ACC112 (cell line): Measurements from ENCODE around the gene RBM19.

Experiments
- H2AFZ ChIP-seq: fragments of 200-600 bp; sonication (generic); one replicate; pipeline ENCODE4 v1.6.0; 2017; ENCODE audit warnings: antibody characterized with exemption, low read length; ENCODE audit not compliant: unreplicated experiment
- H3K27ac ChIP-seq: fragments of 200-600 bp; sonication (generic); 2 replicates; pipeline ENCODE4 v1.5.1; 2014; ENCODE audit warnings: low read depth, mild to moderate bottlenecking, antibody characterized with exemption, low read length, moderate library complexity
- H3K27me3 ChIP-seq: fragments of 200-600 bp; sonication (generic); 2 replicates; pipeline ENCODE4 v1.6.1; 2014; ENCODE audit warnings: mild to moderate bottlenecking, antibody characterized with exemption, low read length, moderate library complexity, mixed read lengths; ENCODE audit not compliant: insufficient read depth
- H3K36me3 ChIP-seq: fragments of 200-600 bp; sonication (generic); 2 replicates; pipeline ENCODE4 v1.6.1; 2016; ENCODE audit warnings: mild to moderate bottlenecking, antibody characterized with exemption, low read length, moderate library complexity, mixed read lengths; ENCODE audit not compliant: insufficient read depth
- H3K4me1 ChIP-seq: fragments of 200-600 bp; sonication (generic); one replicate; pipeline ENCODE4 v1.6.1; 2016; ENCODE audit warnings: low read length, mixed read lengths; ENCODE audit not compliant: insufficient read depth, unreplicated experiment, control insufficient read depth
- H3K4me3 ChIP-seq: fragments of 200-600 bp; sonication (generic); 2 replicates; pipeline ENCODE4 v1.5.1; 2014; ENCODE audit warnings: mild to moderate bottlenecking, low read depth, low read length
- H3K79me2 ChIP-seq: fragments of 200-600 bp; sonication (generic); one replicate; pipeline ENCODE4 v1.6.0; 2016; ENCODE audit warnings: low read length; ENCODE audit not compliant: control insufficient read depth, unreplicated experiment, insufficient read depth

RBM19 gene

GRCh38 chr12:113929312-113929989 lies 36.7 kb downstream of the RBM19 start:
- Histone ChIP-seq H3K27me3 (no peaks in the 10 kb centered on the region), H3K4me1 (peaks cover 20% of the 10 kb centered on the region), H3K4me3 (no peak overlapping the region), H3K27ac (no peak overlapping the region), H3K36me3 (peaks cover 10% of the 10 kb centered on the region; the same call in 1 of the 2 replicates), H2AFZ (no peak overlapping the region), H3K79me2 (no peaks in the 10 kb centered on the region)

DNA sequence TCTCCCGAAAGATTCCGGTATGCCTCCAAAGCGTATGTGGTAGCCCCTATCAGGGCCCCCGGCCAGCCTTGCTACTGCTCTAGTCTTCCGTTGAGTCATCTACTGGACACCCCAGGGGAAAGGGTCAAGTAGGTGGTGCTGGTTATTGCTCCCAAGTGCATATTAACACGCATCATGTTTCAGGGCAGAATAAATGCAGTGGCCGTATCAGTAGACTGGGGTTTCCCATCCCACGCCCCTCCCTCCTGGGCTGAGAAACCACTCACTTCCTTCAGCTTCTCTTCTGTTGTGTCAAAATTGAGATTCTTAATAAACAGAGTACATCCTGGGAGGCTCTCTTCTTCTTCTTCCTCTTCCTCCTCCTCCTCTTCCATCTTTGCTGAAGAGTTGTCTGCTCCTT lies 39.3 kb downstream of the RBM19 start:
- no peaks in the 10 kb centered on the region for H3K79me2 ChIP-seq
- no peak overlapping the region for H3K4me3 ChIP-seq
- H3K4me1 ChIP-seq: peaks cover under 1% of the 10 kb centered on the region
- peaks cover 7% of the 10 kb centered on the region; the same call in 1 of the 2 replicates for H3K36me3 ChIP-seq
- H3K27ac ChIP-seq: no peak overlapping the region
- H2AFZ ChIP-seq: no peak overlapping the region
- H3K27me3 ChIP-seq: no peaks in the 10 kb centered on the region

DNA sequence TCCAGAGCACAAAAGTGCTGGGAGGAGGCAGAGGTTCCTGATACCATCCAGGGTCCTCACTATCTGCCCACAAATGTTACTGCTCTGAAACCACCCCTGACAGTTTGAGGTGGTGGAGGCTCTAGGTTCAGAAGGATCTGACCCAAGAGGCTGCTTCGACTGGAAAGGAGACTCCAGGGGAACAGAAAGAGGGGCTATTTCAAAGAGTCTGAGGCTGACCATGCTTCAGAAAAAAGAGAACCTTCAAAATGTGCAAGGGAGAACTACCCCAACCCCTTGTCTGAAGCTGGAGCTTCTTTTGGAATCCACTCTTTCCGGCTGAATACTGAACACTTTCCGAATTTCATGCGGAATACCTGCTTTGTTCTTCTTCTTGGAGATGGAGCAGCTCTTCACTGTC lies 41.8 kb downstream of the RBM19 start:
- H3K36me3 ChIP-seq: peaks cover 7% of the 10 kb centered on the region; the same call in 1 of the 2 replicates
- H3K27me3 ChIP-seq: no peaks in the 10 kb centered on the region
- H3K27ac ChIP-seq: no peak overlapping the region
- no peaks in the 10 kb centered on the region for H3K4me1 ChIP-seq
- H3K4me3 ChIP-seq: no peak overlapping the region
- H2AFZ ChIP-seq: no peak overlapping the region
- H3K79me2 ChIP-seq: no peaks in the 10 kb centered on the region

DNA sequence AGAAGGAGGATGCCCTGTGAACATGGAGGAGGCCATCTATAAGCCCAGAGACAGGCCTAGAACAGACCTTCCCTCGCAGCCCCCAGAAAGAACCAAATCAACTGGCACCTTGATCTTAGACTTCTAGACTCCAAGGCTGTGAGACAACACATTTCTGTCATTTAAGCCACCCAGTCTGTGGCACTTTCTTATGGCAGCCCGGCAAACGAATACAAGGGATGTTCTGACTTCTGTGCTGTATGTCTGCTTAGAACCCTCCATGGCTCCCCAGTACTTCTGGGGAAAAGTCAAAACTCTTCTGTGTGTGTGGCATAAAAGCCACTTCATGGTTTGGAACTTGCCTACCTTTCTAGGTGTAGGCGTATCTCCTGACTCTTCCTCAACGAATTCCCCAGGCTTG lies 42.9 kb downstream of the RBM19 start:
- no peaks in the 10 kb centered on the region for H3K4me1 ChIP-seq
- peaks cover 7% of the 10 kb centered on the region; the same call in 1 of the 2 replicates for H3K36me3 ChIP-seq
- H3K79me2 ChIP-seq: no peaks in the 10 kb centered on the region
- no peak overlapping the region for H3K27ac ChIP-seq
- H2AFZ ChIP-seq: no peak overlapping the region
- no peak overlapping the region for H3K4me3 ChIP-seq
- H3K27me3 ChIP-seq: no peaks in the 10 kb centered on the region

DNA sequence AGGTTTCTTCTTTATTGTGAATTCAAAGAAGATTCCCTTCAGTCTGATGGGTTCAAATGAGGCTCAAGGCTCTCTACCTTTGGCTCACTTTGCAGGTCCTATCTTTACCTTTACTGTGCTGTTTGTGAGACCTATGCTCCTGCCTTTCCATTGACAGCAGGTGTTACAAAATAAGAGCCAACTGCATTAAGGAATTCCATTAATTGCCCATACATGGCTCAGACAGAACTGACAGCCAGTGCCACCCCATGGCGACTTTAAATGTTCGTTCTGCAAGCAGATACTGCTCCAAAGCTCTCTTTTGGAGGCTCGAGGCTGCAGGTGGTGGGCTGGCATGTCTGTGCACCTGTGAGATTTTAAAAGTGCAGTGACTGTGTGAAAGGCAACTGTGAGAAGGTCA lies 44.7 kb downstream of the RBM19 start:
- no peaks in the 10 kb centered on the region for H3K79me2 ChIP-seq
- no peaks in the 10 kb centered on the region for H3K36me3 ChIP-seq
- no peaks in the 10 kb centered on the region for H3K27me3 ChIP-seq
- no peak overlapping the region for H3K27ac ChIP-seq
- H3K4me3 ChIP-seq: no peak overlapping the region
- H3K4me1 ChIP-seq: no peaks in the 10 kb centered on the region
- no peak overlapping the region for H2AFZ ChIP-seq

DNA sequence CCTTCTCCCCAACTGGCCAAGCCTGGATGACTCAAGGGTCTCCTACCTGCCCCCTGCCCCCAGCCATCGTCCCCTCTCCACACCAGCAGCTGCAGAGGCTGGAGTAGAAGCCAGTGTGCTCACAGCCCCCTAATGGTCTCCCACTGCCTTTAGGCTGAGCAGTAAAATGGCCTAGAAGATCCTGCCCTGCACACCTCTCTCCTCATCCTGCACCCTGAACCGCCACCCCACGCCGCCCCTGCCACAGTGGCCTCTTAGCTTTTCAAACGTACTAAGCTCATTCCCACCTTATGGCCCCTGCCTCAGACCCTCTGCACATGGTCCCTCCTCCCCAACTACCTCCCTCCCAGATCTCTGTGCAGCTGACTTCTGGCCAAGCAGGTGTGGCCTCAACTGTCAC lies 46.3 kb downstream of the RBM19 start:
- no peaks in the 10 kb centered on the region for H3K79me2 ChIP-seq
- no peaks in the 10 kb centered on the region for H3K27me3 ChIP-seq
- no peak overlapping the region for H3K27ac ChIP-seq
- H2AFZ ChIP-seq: no peak overlapping the region
- H3K36me3 ChIP-seq: no peaks in the 10 kb centered on the region
- H3K4me1 ChIP-seq: no peaks in the 10 kb centered on the region
- H3K4me3 ChIP-seq: no peak overlapping the region

DNA sequence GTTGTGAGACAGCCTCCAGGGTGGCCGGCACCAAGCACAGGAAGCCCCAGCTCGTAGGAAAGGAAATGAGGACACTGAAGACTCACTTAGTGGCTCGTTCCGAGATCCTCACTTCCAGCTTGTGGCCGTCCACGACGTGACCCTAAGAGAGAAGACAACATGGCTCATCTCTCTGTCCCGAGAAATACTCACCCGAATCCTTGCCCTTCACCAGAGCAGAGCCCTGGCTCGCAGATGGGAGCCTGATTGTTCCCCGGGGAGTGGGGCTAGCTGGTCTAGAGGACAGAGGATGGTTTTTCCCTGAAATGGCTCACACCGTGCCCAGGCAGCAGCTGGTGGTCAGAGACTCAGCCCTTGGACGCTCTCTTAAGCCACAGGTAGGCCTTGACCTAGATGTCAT lies 47.8 kb downstream of the RBM19 start:
- no peak overlapping the region for H3K4me3 ChIP-seq
- no peaks in the 10 kb centered on the region for H3K27me3 ChIP-seq
- no peaks in the 10 kb centered on the region for H3K36me3 ChIP-seq
- H3K79me2 ChIP-seq: no peaks in the 10 kb centered on the region
- H3K27ac ChIP-seq: no peak overlapping the region
- H2AFZ ChIP-seq: no peak overlapping the region
- no peaks in the 10 kb centered on the region for H3K4me1 ChIP-seq

- H3K27ac ChIP-seq: no peak overlapping the region
- no peak overlapping the region for H3K4me3 ChIP-seq
- no peak overlapping the region for H2AFZ ChIP-seq
- H3K4me1 ChIP-seq: no peaks in the 10 kb centered on the region
- no peaks in the 10 kb centered on the region for H3K36me3 ChIP-seq
- H3K79me2 ChIP-seq: no peaks in the 10 kb centered on the region
- no peaks in the 10 kb centered on the region for H3K27me3 ChIP-seq
These were observed 48.7 kb downstream of the RBM19 start for GRCh38 chr12:113917393-113917792.

GRCh38 chr12:113914806-113915205 lies 51.3 kb downstream of the RBM19 start:
- Histone ChIP-seq H3K27me3 (no peaks in the 10 kb centered on the region), H3K36me3 (no peaks in the 10 kb centered on the region), H3K4me1 (no peaks in the 10 kb centered on the region)

DNA sequence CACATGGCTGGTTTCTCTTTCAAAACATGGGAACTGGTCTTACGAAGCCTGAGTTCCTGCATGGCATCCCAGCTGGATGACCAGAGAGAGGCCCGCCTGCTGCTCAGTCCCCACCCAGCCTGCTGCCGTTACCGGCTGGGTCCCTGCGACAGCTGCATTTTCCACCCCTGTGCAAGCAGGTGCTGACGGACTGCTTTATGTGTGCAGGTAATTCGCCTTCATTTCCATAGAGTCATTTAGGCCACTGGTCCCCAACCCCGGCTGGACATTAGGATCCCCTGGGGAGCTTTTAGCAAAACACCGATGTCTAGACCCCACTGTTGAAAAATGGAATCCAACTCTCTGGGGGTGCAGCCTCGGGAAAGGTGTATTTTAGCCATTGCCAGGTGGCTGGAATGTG lies 51.9 kb downstream of the RBM19 start:
- no peak overlapping the region for H3K4me3 ChIP-seq
- H3K27me3 ChIP-seq: no peaks in the 10 kb centered on the region
- H3K27ac ChIP-seq: no peak overlapping the region
- no peaks in the 10 kb centered on the region for H3K79me2 ChIP-seq
- no peaks in the 10 kb centered on the region for H3K36me3 ChIP-seq
- no peaks in the 10 kb centered on the region for H3K4me1 ChIP-seq
- H2AFZ ChIP-seq: no peak overlapping the region

More at GRCh38 chr12:113914806-113915205, 51.3 kb downstream of the RBM19 start:
- Histone ChIP-seq H3K4me3 (no peak overlapping the region), H2AFZ (no peak overlapping the region), H3K27ac (no peak overlapping the region), H3K79me2 (no peaks in the 10 kb centered on the region)

DNA sequence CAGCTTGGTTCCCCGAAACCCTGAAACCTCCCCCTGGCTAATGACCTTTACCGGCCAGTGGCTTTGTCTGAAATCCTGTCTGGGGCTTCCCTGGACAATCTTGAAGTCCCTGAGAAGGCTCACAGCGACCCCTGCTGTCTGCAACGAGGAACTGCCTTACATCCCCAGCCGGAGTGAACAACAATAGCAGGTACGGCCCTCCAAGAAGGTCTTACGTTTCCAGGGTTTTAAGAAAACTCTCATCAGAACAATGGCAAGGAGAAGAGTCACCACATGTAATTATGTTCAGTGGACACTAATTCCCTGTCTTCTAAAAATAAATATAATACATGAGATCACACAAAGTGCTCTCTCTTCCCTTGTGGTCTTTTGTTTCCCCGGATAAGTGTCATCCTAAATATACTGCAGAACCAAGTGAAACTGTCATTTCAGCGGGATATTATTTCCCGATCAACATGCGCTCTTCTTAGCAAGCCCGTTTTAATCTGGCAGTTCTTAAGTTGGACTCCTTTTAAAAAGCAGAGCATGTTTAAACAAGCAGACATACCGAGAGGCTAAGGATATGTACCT lies 53.3 kb downstream of the RBM19 start:
- H3K27ac ChIP-seq: no peak overlapping the region

More for the DNA sequence above, 53.3 kb downstream of the RBM19 start:
- Histone ChIP-seq H3K4me1 (no peaks in the 10 kb centered on the region), H2AFZ (no peak overlapping the region), H3K79me2 (no peaks in the 10 kb centered on the region), H3K4me3 (no peak overlapping the region), H3K36me3 (no peaks in the 10 kb centered on the region), H3K27me3 (no peaks in the 10 kb centered on the region)
